Nephron (organoid): ENCODE data around the gene CAPN1.
"Not testable (repeated sequence)": the region's sequence is repeated elsewhere in the genome, so short reads cannot be mapped to it uniquely, and the experiment has no call there.

ENCODE experiments used
- H3K27ac Mint-ChIP-seq, 3 experiments: 2 replicates each; pipeline ENCODE4 v1.8.0; 2020; ENCODE audit warnings: mixed read lengths in 3 of 3, mild to moderate bottlenecking in 2 of 3, moderate library complexity in 1 of 3
- H3K27me3 Mint-ChIP-seq: 2 replicates; pipeline ENCODE4 v1.8.0; 2021; ENCODE audit warnings: low read depth, mild to moderate bottlenecking, moderate library complexity, mixed read lengths
- H3K36me3 Mint-ChIP-seq: 2 replicates; pipeline ENCODE4 v1.8.0; 2020; ENCODE audit warnings: low read depth, mixed read lengths
- H3K4me1 Mint-ChIP-seq: 2 replicates; pipeline ENCODE4 v1.8.0; 2020; ENCODE audit warnings: mixed read lengths
- H3K4me3 Mint-ChIP-seq, 3 experiments: 2 replicates each; pipeline ENCODE4 v1.8.0; 2020; ENCODE audit warnings: mild to moderate bottlenecking in 3 of 3, mixed read lengths in 3 of 3, moderate library complexity in 2 of 3
- H3K9me3 Mint-ChIP-seq: 2 replicates; pipeline ENCODE4 v1.8.0; 2020; ENCODE audit warnings: mixed read lengths
- CTCF ChIP-seq, 3 experiments: fragments of 200-600 bp; sonication (generic); IDR thresholded peaks; one replicate each; pipeline ENCODE4 v1.5.0; 2021; ENCODE audit warnings: antibody characterized with exemption in 3 of 3; ENCODE audit not compliant: unreplicated experiment in 3 of 3

CAPN1 gene

GRCh38 chr11:65148657-65149056 lies 33.1 kb upstream of the CAPN1 start:
- H3K9me3 Mint-ChIP-seq, result no peaks in the 10 kb centered on the region
- no peak overlapping the region for H3K27ac Mint-ChIP-seq
- no peak for TF ChIP-seq CTCF (IDR thresholded peaks at IDR 0.05; ENCODE audit: unreplicated experiment in 3 of 3)
- H3K27me3 Mint-ChIP-seq, result peaks cover 11% of the 10 kb centered on the region
- no peaks in the 10 kb centered on the region for H3K36me3 Mint-ChIP-seq
- H3K4me1 Mint-ChIP-seq, result peaks cover 19% of the 10 kb centered on the region
- H3K4me3 Mint-ChIP-seq, result no peak overlapping the region

- H3K36me3 Mint-ChIP-seq, H3K9me3 Mint-ChIP-seq, H3K4me3 Mint-ChIP-seq: not testable (repeated sequence)
- Mint-ChIP-seq H3K27ac (peak overlapping the region; percentile 76 to 90 (median 83)), H3K4me1 (peaks cover 19% of the 10 kb centered on the region), H3K27me3 (peaks cover 11% of the 10 kb centered on the region)
These were observed 31.6 kb upstream of the CAPN1 start for GRCh38 chr11:65150131-65150508.

GRCh38 chr11:65150509-65151299 lies 31.0 kb upstream of the CAPN1 start:
- Mint-ChIP-seq H3K27me3 (peaks cover 11% of the 10 kb centered on the region), H3K9me3 (no peaks in the 10 kb centered on the region), H3K27ac (peak overlapping the region; percentile 76 to 90 (median 83)), H3K4me3 (peak overlapping the region in 1 of 3 experiments; percentile 12), H3K36me3 (no peaks in the 10 kb centered on the region), H3K4me1 (peaks cover 19% of the 10 kb centered on the region)
- TF ChIP-seq CTCF (IDR thresholded peaks at IDR 0.05; ENCODE audit: unreplicated experiment in 3 of 3), result no peak

GRCh38 chr11:65151331-65151899 lies 30.3 kb upstream of the CAPN1 start:
- no peaks in the 10 kb centered on the region for H3K9me3 Mint-ChIP-seq
- peaks cover 11% of the 10 kb centered on the region for H3K27me3 Mint-ChIP-seq
- H3K4me3 Mint-ChIP-seq, result no peak overlapping the region
- no peak for TF ChIP-seq CTCF (IDR thresholded peaks at IDR 0.05; ENCODE audit: unreplicated experiment in 3 of 3)
- H3K4me1 Mint-ChIP-seq, result peaks cover 19% of the 10 kb centered on the region
- peak overlapping the region in 2 of 3 experiments; percentile 23 to 83 for H3K27ac Mint-ChIP-seq
- no peaks in the 10 kb centered on the region for H3K36me3 Mint-ChIP-seq

GRCh38 chr11:65152122-65152521 lies 29.6 kb upstream of the CAPN1 start:
- no peak for TF ChIP-seq CTCF (IDR thresholded peaks at IDR 0.05; ENCODE audit: unreplicated experiment in 3 of 3)
- Mint-ChIP-seq H3K4me3 (no peak overlapping the region), H3K4me1 (peaks cover 19% of the 10 kb centered on the region), H3K27ac (no peak overlapping the region), H3K36me3 (no peaks in the 10 kb centered on the region), H3K9me3 (no peaks in the 10 kb centered on the region), H3K27me3 (peaks cover 11% of the 10 kb centered on the region)

- no peak for TF ChIP-seq CTCF (IDR thresholded peaks at IDR 0.05; ENCODE audit: unreplicated experiment in 3 of 3)
- H3K36me3 Mint-ChIP-seq, result no peaks in the 10 kb centered on the region
- no peaks in the 10 kb centered on the region for H3K9me3 Mint-ChIP-seq
- H3K27ac Mint-ChIP-seq, result no peak overlapping the region
- peaks cover 2% of the 10 kb centered on the region for H3K4me1 Mint-ChIP-seq
- H3K4me3 Mint-ChIP-seq, result no peak overlapping the region
- H3K27me3 Mint-ChIP-seq, result peaks cover 5% of the 10 kb centered on the region
These were observed 25.5 kb upstream of the CAPN1 start for GRCh38 chr11:65156256-65156655.
